GM21576 (cell line): Measurements from ENCODE around the gene EGFL8.

Experiments used
- ATAC-seq: cut with Tn5 transposase; IDR thresholded peaks from one replicate; pipeline ENCODE4 v1.9.1; 2021; ENCODE audit warnings: mild to moderate bottlenecking, moderate library complexity; ENCODE audit not compliant: unreplicated experiment

EGFL8 gene

DNA sequence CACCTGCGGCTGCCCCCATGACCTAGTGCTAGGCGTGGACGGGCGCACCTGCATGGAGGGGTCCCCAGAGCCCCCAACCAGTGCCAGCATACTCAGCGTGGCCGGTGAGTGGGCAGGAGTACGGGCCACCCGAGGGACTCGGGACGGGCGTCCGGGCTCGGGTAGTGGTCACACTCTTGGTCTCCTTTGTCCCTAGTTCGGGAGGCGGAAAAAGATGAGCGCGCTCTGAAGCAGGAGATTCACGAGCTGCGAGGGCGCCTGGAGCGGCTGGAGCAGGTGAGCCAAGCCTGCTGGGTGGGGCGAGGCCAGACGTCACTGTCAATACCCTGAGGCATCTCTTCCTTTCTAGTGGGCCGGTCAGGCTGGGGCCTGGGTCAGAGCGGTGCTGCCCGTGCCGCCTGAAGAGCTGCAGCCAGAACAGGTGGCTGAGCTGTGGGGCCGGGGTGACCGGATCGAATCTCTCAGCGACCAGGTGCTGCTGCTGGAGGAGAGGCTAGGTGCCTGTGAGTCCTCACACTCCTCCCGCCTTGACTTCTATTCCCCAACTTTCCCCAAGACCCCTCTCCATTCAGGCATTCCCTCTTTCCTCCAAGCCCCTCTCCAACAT is 2.9 kb downstream of the EGFL8 start:
- no peak for ATAC-seq

DNA sequence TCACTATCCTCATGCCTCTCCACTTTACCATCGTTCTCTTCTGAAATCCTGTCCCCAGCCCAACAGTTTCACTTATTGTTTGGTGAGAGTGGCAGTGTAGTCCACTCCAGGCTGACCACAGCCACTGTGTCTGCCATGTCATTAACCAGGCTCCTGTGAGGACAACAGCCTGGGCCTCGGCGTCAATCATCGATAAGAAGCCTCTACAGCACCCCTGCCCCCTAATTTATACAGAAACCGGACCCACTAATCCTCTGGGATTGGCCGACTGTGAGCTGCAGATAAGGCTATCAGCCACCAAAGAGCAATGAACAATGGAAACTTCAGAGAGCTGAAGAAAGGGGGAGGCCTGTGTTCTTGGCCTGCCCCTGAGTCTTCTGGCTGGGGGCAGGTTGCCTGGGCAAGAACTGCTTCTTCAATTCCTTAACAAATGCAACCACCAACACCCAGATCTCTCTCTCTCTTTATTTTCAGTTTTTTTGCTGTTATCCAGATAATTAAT is 3.4 kb downstream of the EGFL8 start:
- ATAC-seq: no peak

DNA sequence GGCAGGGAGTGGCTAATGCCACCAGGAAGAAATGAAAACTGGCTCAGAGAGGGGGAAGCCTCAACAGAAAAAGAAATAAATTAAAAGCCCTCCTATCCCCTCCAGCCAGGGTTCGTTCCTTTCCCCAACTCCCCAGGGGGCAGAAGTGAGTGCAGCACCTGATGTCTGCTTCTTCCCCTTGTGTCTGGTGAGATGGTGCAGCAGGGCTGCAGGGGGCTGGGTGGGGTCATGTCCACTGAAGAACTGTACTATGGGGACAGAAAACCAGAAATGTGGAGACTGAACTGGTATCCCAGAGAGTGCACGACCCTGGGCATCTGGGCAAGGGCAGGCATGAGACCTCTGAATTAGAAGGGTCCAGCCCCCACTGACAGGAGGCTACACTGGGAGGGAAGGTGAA is 4.0 kb downstream of the EGFL8 start:
- ATAC-seq: no peak

DNA sequence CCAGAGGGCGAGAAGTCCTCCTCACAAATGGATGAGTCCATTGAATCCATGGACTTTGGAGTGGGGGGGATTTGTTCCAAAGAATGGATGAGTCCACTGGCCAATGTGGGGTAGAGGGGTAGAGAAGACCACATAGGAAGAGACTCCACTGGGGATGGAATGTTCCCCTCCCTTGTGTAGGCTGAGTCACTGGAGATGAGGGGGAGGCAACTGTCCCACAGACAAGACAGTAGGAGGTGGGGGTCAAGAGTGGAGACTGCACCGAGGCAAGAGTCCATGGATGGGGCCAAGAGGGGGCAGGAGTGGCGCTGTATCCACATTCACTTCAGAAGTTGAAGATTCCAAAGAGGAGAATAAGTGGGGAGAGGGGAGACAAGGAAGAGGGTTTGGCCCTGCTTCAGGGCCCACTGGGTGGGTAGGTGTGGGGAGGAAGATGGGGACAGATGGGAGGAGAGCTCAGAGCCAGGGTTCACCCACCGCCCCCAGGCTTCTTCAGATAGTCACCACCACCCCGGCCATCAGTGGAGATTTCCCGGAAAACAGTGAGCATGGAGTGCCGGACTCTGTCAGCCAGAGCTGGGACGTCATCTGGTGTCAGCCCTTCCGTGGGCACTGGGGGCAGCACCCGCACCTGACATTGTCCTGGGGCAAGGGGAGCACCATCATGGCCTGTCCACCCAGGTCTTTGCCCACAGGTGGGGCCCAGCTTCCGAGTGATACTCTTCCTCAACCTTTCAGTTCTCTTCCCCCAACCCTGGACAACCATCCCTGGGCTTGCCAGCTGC is 4.6 kb downstream of the EGFL8 start:
- ATAC-seq: no peak

DNA sequence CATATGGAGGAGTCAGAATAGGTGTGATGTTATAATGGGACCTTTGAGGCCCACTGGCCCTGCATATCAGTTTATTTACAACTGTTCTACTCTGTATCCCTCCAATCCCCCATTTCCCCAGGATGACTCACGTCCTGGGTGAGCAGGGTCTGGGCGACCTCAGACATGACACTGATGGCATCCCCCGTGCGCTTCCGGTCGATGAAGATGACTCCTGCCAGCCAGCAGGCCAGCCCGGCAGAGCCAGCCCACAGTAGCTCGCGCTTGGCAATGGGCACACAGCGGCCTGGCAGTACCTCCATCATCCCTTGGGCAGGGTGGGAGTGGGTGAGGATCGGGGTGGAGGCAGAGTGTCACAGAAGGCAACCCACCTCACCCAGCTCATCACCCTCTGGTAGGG is 5.9 kb downstream of the EGFL8 start:
- no peak for ATAC-seq

DNA sequence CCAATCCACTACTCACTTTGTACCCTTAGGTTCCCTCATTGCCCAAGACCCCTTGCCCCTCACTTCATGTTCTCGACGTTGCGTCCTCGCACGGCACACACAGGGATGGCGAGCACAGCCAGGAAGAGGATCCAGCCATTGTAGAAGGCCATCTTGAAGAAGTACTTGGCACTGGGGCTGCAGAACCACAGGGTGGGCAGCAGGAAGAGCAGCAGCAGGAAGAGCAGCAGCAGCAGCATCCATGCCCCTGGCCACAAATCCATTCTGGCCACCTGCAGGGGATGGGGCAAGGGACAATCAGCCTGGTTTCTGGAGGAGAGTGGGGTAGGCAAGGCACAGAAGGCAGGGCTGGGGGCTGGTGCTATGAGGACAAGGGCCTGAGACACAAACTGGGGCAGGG is 6.8 kb downstream of the EGFL8 start:
- ATAC-seq: no peak

DNA sequence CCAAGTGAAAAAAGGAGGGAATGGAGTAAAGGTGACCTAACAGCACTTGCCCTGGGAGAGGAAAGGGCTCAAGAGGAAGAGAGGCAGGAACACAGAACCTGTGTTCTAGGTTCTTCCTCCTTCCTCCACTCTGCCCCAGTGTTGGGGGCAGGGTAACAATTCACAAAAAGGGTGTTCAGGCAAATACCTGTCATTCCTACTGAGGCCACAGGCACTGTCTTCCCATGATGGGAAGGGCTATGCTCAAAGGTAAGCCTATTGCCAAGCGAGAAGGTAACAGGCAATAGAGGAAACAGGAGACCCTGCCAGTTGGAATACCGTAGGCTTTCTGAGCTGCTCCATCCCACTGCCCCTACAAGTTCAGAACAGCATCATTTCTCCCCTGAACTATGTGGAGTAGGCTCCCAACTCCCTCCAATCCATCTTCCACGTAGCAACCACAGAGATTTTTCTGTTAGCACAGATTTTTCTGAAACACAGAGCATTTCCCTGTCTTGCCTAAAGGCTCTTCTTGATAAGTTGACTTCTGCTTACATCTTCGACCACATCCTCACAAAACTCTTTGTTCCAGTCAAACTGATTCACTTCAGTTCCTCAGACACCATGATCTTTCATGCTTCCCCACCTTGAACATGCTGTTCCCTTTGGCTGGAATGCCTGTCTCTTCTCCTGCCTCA is 8.8 kb downstream of the EGFL8 start:
- ATAC-seq: no peak

DNA sequence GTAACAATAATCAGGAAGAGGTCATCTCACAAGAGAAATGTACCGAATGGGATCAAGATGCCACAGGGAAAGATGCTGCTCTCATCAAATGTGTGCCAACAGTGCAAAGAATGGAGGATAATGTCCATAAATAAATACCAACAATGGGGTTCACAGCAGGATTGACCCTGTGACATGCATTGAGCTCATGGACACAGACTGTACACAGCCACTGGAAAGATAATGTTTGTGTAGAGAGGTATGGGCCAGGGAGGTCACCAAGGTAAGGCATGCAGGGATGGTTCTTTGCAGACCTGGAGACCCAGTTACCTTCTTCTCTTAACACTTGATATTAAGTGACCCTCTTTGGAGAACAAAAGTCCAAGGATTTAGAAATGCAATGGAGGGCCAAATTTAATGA is 10.0 kb downstream of the EGFL8 start:
- no peak for ATAC-seq

DNA sequence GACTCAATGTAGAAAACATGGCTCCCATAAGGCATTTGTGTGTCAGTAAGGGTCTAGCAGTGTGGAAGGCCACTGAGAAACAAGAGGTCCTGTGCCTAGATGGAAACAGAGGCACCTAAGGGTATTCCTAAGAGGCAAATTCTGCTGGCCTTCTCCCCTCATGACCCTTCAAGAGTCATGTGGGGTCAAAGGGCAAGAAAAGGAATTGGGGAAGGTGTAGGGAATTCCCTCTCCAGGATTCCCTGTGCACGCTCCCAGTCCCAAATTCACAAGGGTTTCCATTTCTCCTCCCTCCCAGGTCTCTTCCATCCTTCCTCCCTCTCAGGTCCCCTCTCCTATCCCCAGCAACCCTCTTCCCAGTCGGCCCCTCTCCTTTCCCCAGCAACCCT is 10.9 kb downstream of the EGFL8 start:
- no peak for ATAC-seq

DNA sequence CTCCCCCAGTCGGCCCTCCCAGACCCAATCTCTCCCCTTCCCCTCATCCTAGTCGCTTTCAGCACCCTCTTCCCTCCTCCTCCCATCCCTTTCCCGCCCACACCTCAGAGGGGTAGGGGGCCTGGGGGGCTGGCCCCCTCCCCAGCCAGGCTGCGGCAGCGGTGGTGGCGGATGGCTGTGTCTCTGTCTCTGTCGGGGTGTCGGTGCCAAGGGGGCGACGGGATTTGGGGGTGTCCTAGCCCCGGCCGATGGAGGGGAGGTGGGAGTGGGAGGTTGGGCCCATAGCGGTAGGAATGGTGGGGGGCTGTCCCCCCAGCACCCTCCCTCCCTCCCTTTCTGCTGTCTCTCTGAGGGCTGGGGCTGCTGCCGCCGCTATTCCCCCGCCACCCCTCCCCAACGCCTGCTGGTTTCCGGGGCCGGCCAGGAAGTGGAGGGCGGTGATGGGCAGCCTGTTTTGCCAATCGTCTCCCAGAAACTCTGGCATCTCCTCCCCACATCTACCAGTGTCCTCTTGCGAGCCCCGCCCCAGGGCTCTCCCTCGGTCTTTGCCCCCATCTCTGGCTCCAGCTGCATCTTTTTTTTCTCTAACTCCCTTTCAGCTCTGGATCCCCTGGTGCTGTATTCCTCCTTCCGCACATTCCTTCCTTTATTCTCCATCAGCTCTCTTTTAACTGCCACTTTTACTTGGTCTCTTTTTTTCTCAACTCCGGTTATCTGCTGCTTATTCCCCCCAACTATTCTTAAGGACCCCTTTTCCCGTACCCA is 11.5 kb downstream of the EGFL8 start, which contains the start of gene AGPAT1:
TSS of gene AGPAT1 (minus strand) at position 374 of the 765 bp plus-strand sequence. CDS start 4,588 bp downstream, outside the sequence.
- peak; percentile 40 for ATAC-seq

DNA sequence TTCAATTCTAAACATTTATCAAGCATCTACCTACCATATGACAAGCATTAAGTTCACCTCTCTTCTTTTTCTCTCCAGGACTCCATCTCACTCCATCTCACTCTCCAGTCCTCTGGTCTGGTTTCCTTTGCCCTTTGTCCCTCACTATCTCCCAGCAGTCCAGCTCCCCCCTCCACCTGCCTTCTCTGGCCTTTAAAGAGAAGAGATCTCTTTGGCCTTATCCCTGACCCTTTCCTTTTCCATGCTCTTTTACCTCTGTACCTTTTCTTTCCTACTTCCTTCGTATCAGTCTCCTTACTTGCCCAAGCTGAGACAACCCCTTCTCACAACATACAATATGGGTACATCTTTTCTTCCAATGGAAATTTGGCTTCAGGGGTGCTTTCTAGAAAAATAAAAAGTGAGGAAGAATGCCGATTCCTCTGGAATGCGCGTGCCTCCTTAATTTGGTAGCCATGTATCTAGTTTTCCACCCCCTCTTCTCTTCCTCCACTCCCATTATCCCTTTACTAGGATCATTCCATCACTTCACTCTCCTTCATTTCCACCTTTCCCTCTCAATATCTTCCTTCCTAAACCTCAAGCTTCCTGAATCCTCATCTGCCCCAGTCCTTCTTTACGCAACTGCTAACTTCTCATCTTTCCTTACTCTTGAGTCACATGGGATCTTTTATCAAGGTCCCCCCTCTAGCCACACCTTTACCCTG is 12.2 kb downstream of the EGFL8 start:
- ATAC-seq: no peak

DNA sequence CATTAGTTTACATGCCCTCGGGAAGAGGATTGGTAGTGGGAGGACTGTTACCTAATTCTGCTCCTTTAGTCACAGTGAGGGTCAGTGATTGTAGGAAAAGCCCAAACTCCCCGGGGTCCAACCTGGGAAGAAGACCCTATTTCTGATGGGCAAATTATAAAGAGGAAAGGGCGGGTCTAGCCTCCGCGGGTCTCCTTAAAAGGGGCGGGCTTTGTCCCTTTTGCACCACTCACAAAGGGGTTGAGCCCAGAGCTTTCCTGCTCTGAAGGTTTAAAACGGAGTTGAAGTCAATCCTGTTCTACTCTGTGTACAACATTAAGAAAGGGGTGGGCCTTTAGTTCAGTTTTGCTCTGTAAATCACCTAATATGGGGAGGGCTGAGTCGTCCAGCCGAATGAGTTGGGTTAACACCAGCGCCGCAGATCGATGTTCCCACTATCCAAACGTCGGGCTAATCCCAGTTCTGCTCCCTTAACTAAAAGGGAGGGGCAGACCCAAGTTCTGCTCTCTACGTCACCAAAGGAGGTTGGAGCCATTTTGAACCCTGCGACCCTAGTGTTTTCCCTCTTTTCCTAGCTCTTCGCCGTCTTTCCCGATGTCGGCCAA is 12.9 kb downstream of the EGFL8 start:
- no peak for ATAC-seq

DNA sequence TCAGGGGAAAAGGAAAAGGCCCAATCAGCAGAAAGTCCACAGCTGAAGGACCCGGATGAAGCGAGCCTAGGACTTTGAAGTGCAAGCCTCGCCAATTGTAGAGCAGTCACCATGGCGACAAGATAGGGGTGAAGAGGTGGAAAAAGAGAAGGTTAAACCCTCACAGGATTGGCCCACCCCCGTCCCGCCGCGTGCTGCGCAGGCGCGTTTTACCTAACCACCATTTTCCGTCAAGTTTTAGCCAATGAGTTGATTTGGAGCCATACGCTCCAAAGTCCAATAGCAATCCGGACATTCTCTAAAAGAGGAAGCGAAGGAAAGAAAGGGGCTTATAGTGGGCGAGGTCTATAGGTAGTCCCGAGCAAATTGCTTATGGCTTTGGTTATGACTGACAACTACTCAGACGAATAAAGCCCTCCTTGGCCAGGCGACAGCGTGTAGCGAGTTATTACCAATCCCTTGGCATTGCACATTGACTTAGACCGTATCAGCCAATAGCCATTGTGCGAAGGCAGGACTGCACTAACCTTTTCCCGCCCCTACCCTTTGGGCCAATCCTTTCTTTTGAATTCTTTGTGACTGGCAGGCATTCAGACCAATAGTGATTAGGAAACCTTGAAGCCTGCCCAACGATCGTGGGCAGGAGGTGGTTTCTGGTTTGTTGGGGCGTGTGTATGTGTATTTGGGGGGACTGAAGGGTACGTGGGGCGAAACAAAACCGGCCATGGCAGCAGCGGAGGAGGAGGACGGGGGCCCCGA is 13.6 kb downstream of the EGFL8 start, which contains the start of gene RNF5:
TSS of gene RNF5 (plus strand) at position 618 of the 759 bp plus-strand sequence. CDS start at position 725, 107 bp downstream.
- peak; percentile 77 for ATAC-seq

DNA sequence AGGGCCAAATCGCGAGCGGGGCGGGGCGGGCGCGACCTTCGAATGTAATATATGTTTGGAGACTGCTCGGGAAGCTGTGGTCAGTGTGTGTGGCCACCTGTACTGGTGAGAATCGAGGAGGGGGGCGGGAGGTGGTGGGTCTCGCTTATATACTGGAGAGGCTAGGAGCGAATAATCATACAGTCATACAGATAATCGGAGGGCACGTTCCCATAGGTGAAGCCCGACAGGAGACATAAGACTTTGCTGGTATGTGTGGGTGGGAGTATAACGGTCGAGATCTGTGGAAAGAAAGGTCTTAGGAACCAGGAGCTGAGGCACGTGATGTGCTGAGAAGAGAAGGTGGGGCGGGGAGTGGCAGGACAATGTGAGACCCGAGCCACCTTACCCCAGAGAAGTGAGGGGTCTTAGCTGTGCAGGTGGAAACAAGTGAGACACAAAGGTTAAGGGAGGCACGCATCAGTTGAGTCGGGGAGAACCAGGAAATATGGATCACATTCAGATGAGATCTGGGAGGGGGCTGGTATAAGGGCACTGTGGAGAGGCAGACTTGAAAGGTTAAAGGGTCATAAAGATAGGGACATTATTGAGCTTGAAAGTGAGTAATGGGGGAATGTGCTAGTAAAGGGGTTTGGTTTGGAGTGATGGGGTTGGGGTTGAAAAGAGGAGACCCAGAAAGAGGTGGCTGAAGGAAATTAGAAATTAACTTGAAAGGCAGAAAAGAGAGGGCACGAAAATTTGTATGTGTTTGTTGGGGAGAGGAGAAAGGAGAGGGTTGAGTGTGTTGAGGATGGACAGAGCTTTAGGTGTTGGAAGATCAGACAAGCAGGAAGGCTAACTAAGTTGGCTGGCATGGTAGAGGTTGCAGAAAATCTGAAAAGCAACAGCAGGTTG is 14.4 kb downstream of the EGFL8 start:
- no peak for ATAC-seq

DNA sequence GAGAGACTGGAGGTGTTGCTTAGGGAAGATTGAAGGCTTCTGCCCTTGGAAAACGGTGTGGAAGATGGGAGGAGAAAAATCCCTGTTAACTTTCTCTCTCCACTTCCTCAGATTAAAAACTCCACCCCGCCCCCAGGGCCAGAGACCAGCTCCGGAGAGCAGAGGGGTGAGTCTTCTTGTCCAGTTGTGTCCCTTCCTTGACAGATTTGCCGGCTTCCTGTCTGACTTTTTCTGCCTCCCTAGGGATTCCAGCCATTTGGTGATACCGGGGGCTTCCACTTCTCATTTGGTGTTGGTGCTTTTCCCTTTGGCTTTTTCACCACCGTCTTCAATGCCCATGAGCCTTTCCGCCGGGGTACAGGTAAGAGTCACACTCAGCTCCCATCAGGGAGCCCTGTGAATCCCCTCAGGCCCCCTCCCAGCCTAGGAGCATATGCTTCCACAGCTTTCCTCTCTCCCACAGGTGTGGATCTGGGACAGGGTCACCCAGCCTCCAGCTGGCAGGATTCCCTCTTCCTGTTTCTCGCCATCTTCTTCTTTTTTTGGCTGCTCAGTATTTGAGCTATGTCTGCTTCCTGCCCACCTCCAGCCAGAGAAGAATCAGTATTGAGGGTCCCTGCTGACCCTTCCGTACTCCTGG is 15.5 kb downstream of the EGFL8 start:
- no peak for ATAC-seq

DNA sequence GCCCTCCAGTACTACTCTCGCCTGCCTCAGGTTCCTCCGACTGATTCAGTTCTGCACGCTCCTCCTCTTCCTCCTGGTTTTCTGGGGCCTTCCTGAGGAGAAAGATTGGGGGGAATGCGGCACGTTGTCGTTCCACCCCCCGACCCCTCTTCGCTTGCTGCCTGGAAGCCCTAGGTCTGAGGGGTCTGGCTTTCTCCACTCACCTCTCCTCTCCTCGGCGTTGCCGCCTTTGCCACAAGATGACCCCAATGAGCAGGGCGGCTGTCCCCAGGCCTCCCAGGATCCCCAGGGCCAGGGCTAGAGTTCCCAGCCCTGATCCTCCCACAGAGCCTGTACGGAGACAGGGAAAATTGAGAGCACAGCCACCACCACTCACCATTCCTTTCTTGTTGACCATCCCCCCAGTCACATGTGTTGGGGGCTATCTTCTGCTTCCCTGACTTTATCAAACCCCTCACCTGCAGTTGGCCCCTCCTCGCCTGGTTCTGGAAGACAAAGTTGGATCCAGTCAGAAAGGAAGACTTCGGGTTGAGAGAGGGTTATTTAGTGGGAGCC is 16.8 kb downstream of the EGFL8 start:
- ATAC-seq: no peak

DNA sequence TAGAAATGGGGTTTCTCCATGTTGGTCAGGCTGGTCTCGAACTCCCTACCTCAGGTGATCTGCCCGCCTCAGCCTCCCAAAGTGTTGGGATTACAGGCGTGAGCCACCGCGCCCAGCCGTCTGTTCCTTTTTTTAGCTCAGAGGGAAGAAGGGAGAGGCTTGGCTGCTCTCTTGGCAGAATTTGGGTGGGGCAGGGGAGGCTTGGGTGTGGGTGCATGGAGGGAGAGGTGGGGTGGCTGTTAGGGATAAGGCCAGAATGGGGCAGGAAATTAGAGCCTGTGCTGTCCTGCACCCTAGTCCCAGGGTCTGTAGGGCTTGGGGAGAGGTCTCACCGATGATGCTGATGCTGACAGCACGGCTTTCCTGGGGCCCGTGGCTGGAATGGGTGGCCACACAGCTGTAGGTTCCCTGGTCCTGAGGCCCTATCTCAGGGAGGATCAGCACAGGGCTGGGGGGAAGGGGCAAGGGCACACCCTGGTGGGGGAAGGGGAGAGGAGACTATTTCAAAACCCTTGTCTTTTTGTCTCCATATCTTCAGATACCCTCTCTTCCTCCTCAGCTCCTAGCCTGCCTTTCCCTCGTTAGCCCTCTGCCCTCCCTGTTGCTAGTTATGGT is 17.6 kb downstream of the EGFL8 start:
- ATAC-seq: no peak
